ENCODE results near the gene NUDT4.

NUDT4 gene

GRCh38 chr12:93356214-93356613 is 21.5 kb upstream of the NUDT4 start:
- no peak for TF ChIP-seq CTCF (IDR thresholded peaks at IDR 0.05; ENCODE audit: insufficient read depth, low read depth, low read length, missing control alignments)
- H3K4me3 ChIP-seq (ENCODE audit: low read length) = no peak overlapping the region
- no peak for DNase-seq (ENCODE audit: low read depth)

- no peak overlapping the region for H3K4me3 ChIP-seq (ENCODE audit: low read length)
- no peak for DNase-seq (ENCODE audit: low read depth)
- TF ChIP-seq CTCF (IDR thresholded peaks at IDR 0.05; ENCODE audit: insufficient read depth, low read depth, low read length, missing control alignments) = no peak
These were observed 19.7 kb upstream of the NUDT4 start for GRCh38 chr12:93358058-93358457.

- H3K4me3 ChIP-seq (ENCODE audit: low read length) = no peak overlapping the region
- DNase-seq (ENCODE audit: low read depth) = no peak
These were observed 18.9 kb upstream of the NUDT4 start for GRCh38 chr12:93358821-93359220.

GRCh38 chr12:93360688-93361087 is 17.0 kb upstream of the NUDT4 start:
- DNase-seq (ENCODE audit: low read depth) = no peak
- no peak overlapping the region for H3K4me3 ChIP-seq (ENCODE audit: low read length)
- TF ChIP-seq CTCF (IDR thresholded peaks at IDR 0.05; ENCODE audit: insufficient read depth, low read depth, low read length, missing control alignments) = no peak

More at GRCh38 chr12:93358821-93359220, 18.9 kb upstream of the NUDT4 start:
- TF ChIP-seq CTCF (IDR thresholded peaks at IDR 0.05; ENCODE audit: insufficient read depth, low read depth, low read length, missing control alignments) = no peak

- no peak for TF ChIP-seq CTCF (IDR thresholded peaks at IDR 0.05; ENCODE audit: insufficient read depth, low read depth, low read length, missing control alignments)
- H3K4me3 ChIP-seq (ENCODE audit: low read length) = no peak overlapping the region
- DNase-seq (ENCODE audit: low read depth) = no peak
These were observed 16.4 kb upstream of the NUDT4 start for GRCh38 chr12:93361151-93361919.

- no peak overlapping the region for H3K4me3 ChIP-seq (ENCODE audit: low read length)
- DNase-seq (ENCODE audit: low read depth) = no peak
- no peak for TF ChIP-seq CTCF (IDR thresholded peaks at IDR 0.05; ENCODE audit: insufficient read depth, low read depth, low read length, missing control alignments)
These were observed 13.9 kb upstream of the NUDT4 start for GRCh38 chr12:93363841-93364297.

Measured in epithelial cell of esophagus (primary cell).